PC-3 (cell line): ENCODE results near the gene SAG. TPM values are rescaled to one million over a fixed set of nuclear protein-coding genes. Genes with fewer than 3 reads are reported as not detected.

ENCODE experiments used
- ATAC-seq: fragments of 200-7000 bp; cut with Tn5 transposase; 2 replicates; pipeline ENCODE4 v1.9.1; 2020; ENCODE audit warnings: mild to moderate bottlenecking, moderate library complexity
- BruUV-seq: library from RNA; stranded (reverse); fragments of 400-500 nt; replicated peaks from 2 replicates; lab custom pipeline; 2021; lab: Mats Ljungman, UMichigan
- CTCF ChIA-PET: fragments of 300-600 bp; sonication (Branson Sonifier 250); formaldehyde crosslinking; loops from one replicate; lab custom pipeline; 2022; ENCODE audit warnings: antibody characterized with exemption; lab: Charles Lee
- POLR2A ChIA-PET: fragments of 300-600 bp; sonication (Branson Sonifier 250); formaldehyde crosslinking; loops from one replicate; lab custom pipeline; 2022; ENCODE audit warnings: antibody characterized with exemption; ENCODE audit not compliant: unreplicated experiment; lab: Charles Lee
- DNase-seq: peaks from one replicate; pipeline ENCODE4 v3.0.0-alpha.2; 2015
- H2AFZ ChIP-seq: fragments of 300-600 bp; sonication (generic); 2 replicates; pipeline ENCODE4 v1.6.0; 2016; ENCODE audit warnings: antibody characterized with exemption, low read length
- H3F3A ChIP-seq: fragments of 300-600 bp; sonication (generic); one replicate; pipeline ENCODE4 v1.6.0; 2017; ENCODE audit warnings: antibody characterized with exemption, low read length, control low read depth, mild to moderate bottlenecking; ENCODE audit not compliant: unreplicated experiment
- H3K27ac ChIP-seq: fragments of 300-600 bp; sonication (generic); 2 replicates; pipeline ENCODE4 v1.5.1; 2016; ENCODE audit warnings: mild to moderate bottlenecking, low read length
- H3K27me3 ChIP-seq: fragments of 300-600 bp; sonication (generic); 2 replicates; pipeline ENCODE4 v1.6.1; 2016; ENCODE audit warnings: low read length, mixed read lengths
- H3K36me3 ChIP-seq: fragments of 300-600 bp; sonication (generic); 2 replicates; pipeline ENCODE4 v1.6.1; 2016; ENCODE audit warnings: low read depth, mixed run types, low read length, mixed read lengths
- H3K4me1 ChIP-seq: fragments of 300-600 bp; sonication (generic); 2 replicates; pipeline ENCODE4 v1.5.1; 2016; ENCODE audit warnings: low read length; ENCODE audit not compliant: insufficient read depth
- H3K4me2 ChIP-seq: fragments of 300-600 bp; sonication (generic); 2 replicates; pipeline ENCODE4 v1.6.0; 2016; ENCODE audit warnings: low read length
- H3K4me3 ChIP-seq: fragments of 300-600 bp; sonication (generic); 2 replicates; pipeline ENCODE4 v1.5.1; 2016; ENCODE audit warnings: mild to moderate bottlenecking, low read length, mixed read lengths
- H3K79me2 ChIP-seq: fragments of 300-600 bp; sonication (generic); 2 replicates; pipeline ENCODE4 v1.6.1; 2017; ENCODE audit warnings: low read length, mixed read lengths
- H3K9ac ChIP-seq: fragments of 300-600 bp; sonication (generic); 2 replicates; pipeline ENCODE4 v1.6.0; 2016; ENCODE audit warnings: mild to moderate bottlenecking, low read length
- H3K9me2 ChIP-seq: fragments of 300-600 bp; sonication (generic); replicated peaks from 2 replicates; pipeline ENCODE4 v1.6.1; 2016; ENCODE audit warnings: mixed run types, low read length, mixed read lengths
- H3K9me3 ChIP-seq: fragments of 300-600 bp; sonication (generic); 2 replicates; pipeline ENCODE4 v1.6.1; 2016; ENCODE audit warnings: low read length, mixed read lengths
- H4K20me1 ChIP-seq: fragments of 300-600 bp; sonication (generic); 2 replicates; pipeline ENCODE4 v1.6.1; 2016; ENCODE audit warnings: low read length, mixed read lengths
- EZH2 ChIP-seq: fragments of 300-600 bp; sonication (generic); IDR thresholded peaks from one replicate; pipeline ENCODE4 v1.6.1; 2017; ENCODE audit warnings: antibody characterized with exemption, mild to moderate bottlenecking, low read length; ENCODE audit not compliant: unreplicated experiment
- EZH2phosphoT487 ChIP-seq: fragments of 300-600 bp; sonication (generic); IDR thresholded peaks from 2 replicates; pipeline ENCODE4 v1.6.1; 2018; ENCODE audit warnings: mild to moderate bottlenecking, antibody characterized with exemption, low read length, borderline replicate concordance
- intact Hi-C: fragments of 100-400 bp; cut with micrococcal nuclease; formaldehyde crosslinking; loops from 2 replicates; pipeline ENCODE4 v1.9.0; 2023
- total RNA-seq: library from RNA; depleted of rRNA; stranded (reverse); fragments of >200 nt; gene quantifications from 2 replicates; pipeline ENCODE4 v1.2.3, GENCODE V29; 2014
- TF ChIP-seq, protein P1 (sequence below): fragments of 300-600 bp; sonication (generic); conservative IDR thresholded peaks from 2 replicates; pipeline ENCODE4 v1.5.1; 2017; ENCODE audit warnings: antibody characterized with exemption, low read depth, mild to moderate bottlenecking, low read length

The SAG gene
- total RNA-seq, 1 experiment from 2014 or later = not detected

- ATAC-seq = no peak
These were observed 55.1 kb downstream of the SAG start for GRCh38 chr2:233362742-233363141.

DNA sequence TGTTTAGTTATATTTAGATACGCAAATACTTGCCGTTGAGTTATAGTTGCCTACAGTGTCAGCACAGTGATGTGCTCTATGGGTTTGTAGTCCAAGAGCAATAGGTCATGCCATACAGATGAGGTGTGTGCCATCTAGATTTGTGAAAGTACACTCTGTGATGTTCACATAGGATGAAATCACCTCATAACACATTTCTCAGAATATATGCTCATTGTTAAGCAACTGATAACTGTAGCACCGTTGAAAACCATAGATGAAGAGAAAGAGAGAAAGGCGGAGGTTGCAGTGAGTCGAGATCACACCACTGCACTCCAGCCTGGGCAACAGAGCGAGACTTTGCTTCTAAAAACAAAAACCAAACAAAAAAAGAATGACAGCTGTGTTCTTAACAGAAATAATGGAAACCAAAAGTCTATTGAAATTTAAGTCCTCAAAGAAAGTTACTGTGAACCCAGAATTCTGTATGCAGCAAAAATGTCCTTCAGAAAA is 56.2 kb downstream of the SAG start:
- H3F3A ChIP-seq = no peaks in the 10 kb centered on the region
- TF ChIP-seq, protein P1, sequence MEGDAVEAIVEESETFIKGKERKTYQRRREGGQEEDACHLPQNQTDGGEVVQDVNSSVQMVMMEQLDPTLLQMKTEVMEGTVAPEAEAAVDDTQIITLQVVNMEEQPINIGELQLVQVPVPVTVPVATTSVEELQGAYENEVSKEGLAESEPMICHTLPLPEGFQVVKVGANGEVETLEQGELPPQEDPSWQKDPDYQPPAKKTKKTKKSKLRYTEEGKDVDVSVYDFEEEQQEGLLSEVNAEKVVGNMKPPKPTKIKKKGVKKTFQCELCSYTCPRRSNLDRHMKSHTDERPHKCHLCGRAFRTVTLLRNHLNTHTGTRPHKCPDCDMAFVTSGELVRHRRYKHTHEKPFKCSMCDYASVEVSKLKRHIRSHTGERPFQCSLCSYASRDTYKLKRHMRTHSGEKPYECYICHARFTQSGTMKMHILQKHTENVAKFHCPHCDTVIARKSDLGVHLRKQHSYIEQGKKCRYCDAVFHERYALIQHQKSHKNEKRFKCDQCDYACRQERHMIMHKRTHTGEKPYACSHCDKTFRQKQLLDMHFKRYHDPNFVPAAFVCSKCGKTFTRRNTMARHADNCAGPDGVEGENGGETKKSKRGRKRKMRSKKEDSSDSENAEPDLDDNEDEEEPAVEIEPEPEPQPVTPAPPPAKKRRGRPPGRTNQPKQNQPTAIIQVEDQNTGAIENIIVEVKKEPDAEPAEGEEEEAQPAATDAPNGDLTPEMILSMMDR = no peak
- TF ChIP-seq EZH2phosphoT487 (no peak), EZH2 (no peak)
- H3K9ac ChIP-seq = no peak overlapping the region
- no peaks in the 10 kb centered on the region for H4K20me1 ChIP-seq
- ATAC-seq (no peak), DNase-seq (no peak)
- ChIA-PET POLR2A (no interaction called here), CTCF (no interaction called here)
- no peaks in the 10 kb centered on the region for H3K27me3 ChIP-seq
- no peaks in the 10 kb centered on the region for H3K9me2 ChIP-seq
- no peak overlapping the region for H2AFZ ChIP-seq
- no TSS peak for BruUV-seq
- peaks cover 6% of the 10 kb centered on the region for H3K36me3 ChIP-seq
- H3K9me3 ChIP-seq = no peaks in the 10 kb centered on the region
- no peak overlapping the region for H3K4me2 ChIP-seq
- H3K4me3 ChIP-seq = no peak overlapping the region
- peaks cover 63% of the 10 kb centered on the region for H3K79me2 ChIP-seq
- H3K4me1 ChIP-seq = no peaks in the 10 kb centered on the region
- no peak overlapping the region for H3K27ac ChIP-seq
- intact Hi-C loops = no loop called here

More at GRCh38 chr2:233362742-233363141, 55.1 kb downstream of the SAG start:
- H3K9me3 ChIP-seq = no peaks in the 10 kb centered on the region
- H3F3A ChIP-seq = no peaks in the 10 kb centered on the region
- no peak overlapping the region for H3K4me2 ChIP-seq
- ChIA-PET CTCF (no interaction called here), POLR2A (no interaction called here)
- no peaks in the 10 kb centered on the region for H4K20me1 ChIP-seq
- H3K36me3 ChIP-seq = peaks cover 9% of the 10 kb centered on the region
- no peak overlapping the region for H3K27ac ChIP-seq
- no peak for TF ChIP-seq EZH2phosphoT487
- no peak for TF ChIP-seq EZH2
- TF ChIP-seq, protein P1 = no peak
- H3K27me3 ChIP-seq = no peaks in the 10 kb centered on the region
- intact Hi-C loops = no loop called here
- H3K4me1 ChIP-seq = no peaks in the 10 kb centered on the region
- DNase-seq = no peak
- no TSS peak for BruUV-seq
- no peaks in the 10 kb centered on the region for H3K9me2 ChIP-seq
- H3K79me2 ChIP-seq = peaks cover 71% of the 10 kb centered on the region
- no peak overlapping the region for H3K9ac ChIP-seq
- no peak overlapping the region for H3K4me3 ChIP-seq
- H2AFZ ChIP-seq = no peak overlapping the region

- no peak for TF ChIP-seq EZH2phosphoT487
- Histone ChIP-seq H3K4me3 (no peak overlapping the region), H3K4me2 (no peak overlapping the region), H3K9ac (no peak overlapping the region), H3F3A (no peaks in the 10 kb centered on the region), H3K9me2 (no peaks in the 10 kb centered on the region), H3K4me1 (no peaks in the 10 kb centered on the region), H3K79me2 (peaks cover 56% of the 10 kb centered on the region), H3K27ac (no peak overlapping the region), H3K9me3 (no peaks in the 10 kb centered on the region), H4K20me1 (no peaks in the 10 kb centered on the region), H2AFZ (no peak overlapping the region), H3K27me3 (no peaks in the 10 kb centered on the region), H3K36me3 (peaks cover 6% of the 10 kb centered on the region)
- DNase-seq = no peak
- BruUV-seq = no TSS peak
- CTCF ChIA-PET = no interaction called here
- POLR2A ChIA-PET = interaction anchor here (0.6 kb wide), 1 partner anchor 55 kb away, joined by 5 read pairs; no protein-coding TSS in a partner anchor
- no peak for ATAC-seq
- intact Hi-C loops = no loop called here
These were observed 58.4 kb downstream of the SAG start for GRCh38 chr2:233365861-233366520.
